H9 (cell line): ENCODE results near the gene ZNF362. TPM values are rescaled to one million over a fixed set of nuclear protein-coding genes. Genes with fewer than 3 reads are reported as not detected.
A peak's percentile ranks its signal among the peaks of the same experiment; 100 is the strongest.

Experiments used
- DNase-seq: peaks from one replicate; pipeline ENCODE4 v3.0.0-alpha.2; 2017
- H2AFZ ChIP-seq: one replicate; pipeline ENCODE4 v1.6.1; 2013; ENCODE audit warnings: mild to moderate bottlenecking, low read length, control low read depth, moderate library complexity
- H2AK5ac ChIP-seq: 2 replicates; pipeline ENCODE4 v1.6.1; 2013; ENCODE audit warnings: low read length, control low read depth, mixed read lengths; ENCODE audit not compliant: insufficient read length
- H2BK120ac ChIP-seq: one replicate; pipeline ENCODE4 v1.6.1; 2013; ENCODE audit warnings: low read depth, mild to moderate bottlenecking, low read length, control low read depth, inconsistent platforms; ENCODE audit not compliant: poor library complexity, severe bottlenecking
- H2BK12ac ChIP-seq: 2 replicates; pipeline ENCODE4 v1.6.1; 2013; ENCODE audit warnings: low read length, control low read depth, mixed read lengths, low read depth; ENCODE audit not compliant: insufficient read length
- H2BK15ac ChIP-seq: 2 replicates; pipeline ENCODE4 v1.6.1; 2013; ENCODE audit warnings: low read depth, low read length, control low read depth
- H2BK20ac ChIP-seq: one replicate; pipeline ENCODE4 v1.6.1; 2013; ENCODE audit warnings: low read depth, mild to moderate bottlenecking, low read length, control low read depth, inconsistent platforms; ENCODE audit not compliant: poor library complexity, severe bottlenecking
- H2BK5ac ChIP-seq: 2 replicates; pipeline ENCODE4 v1.6.1; 2013; ENCODE audit warnings: low read length, control low read depth, mixed read lengths; ENCODE audit not compliant: insufficient read length
- H3K14ac ChIP-seq: 2 replicates; pipeline ENCODE4 v1.6.1; 2013; ENCODE audit warnings: low read length, control low read depth; ENCODE audit not compliant: insufficient read depth
- H3K18ac ChIP-seq: 2 replicates; pipeline ENCODE4 v1.6.1; 2013; ENCODE audit warnings: low read depth, mild to moderate bottlenecking, mixed read lengths, low read length, control low read depth; ENCODE audit not compliant: insufficient read length
- H3K23ac ChIP-seq: 2 replicates; pipeline ENCODE4 v1.6.1; 2013; ENCODE audit warnings: low read length, control low read depth, mixed read lengths, low read depth; ENCODE audit not compliant: insufficient read length
- H3K23me2 ChIP-seq: 2 replicates; pipeline ENCODE4 v1.6.1; 2013; ENCODE audit warnings: low read depth, mild to moderate bottlenecking, mixed read lengths, low read length, control low read depth; ENCODE audit not compliant: insufficient read length, poor library complexity, severe bottlenecking
- H3K27ac ChIP-seq: 2 replicates; pipeline ENCODE4 v1.5.1; 2013; ENCODE audit warnings: low read length, control low read depth, mixed read lengths, low read depth; ENCODE audit not compliant: insufficient read length
- H3K27me3 ChIP-seq: 2 replicates; pipeline ENCODE4 v1.6.1; 2013; ENCODE audit warnings: low read length, control low read depth, inconsistent platforms; ENCODE audit not compliant: insufficient read depth
- H3K4ac ChIP-seq: 2 replicates; pipeline ENCODE4 v1.6.1; 2013; ENCODE audit warnings: low read depth, mild to moderate bottlenecking, control low read depth, inconsistent platforms, low read length, moderate library complexity
- H3K4me1 ChIP-seq: 2 replicates; pipeline ENCODE4 v1.6.1; 2013; ENCODE audit warnings: low read length, control low read depth, inconsistent platforms; ENCODE audit not compliant: insufficient read depth
- H3K4me2 ChIP-seq: 2 replicates; pipeline ENCODE4 v1.6.1; 2013; ENCODE audit warnings: low read length, control low read depth, mixed read lengths; ENCODE audit not compliant: insufficient read length, insufficient read depth
- H3K56ac ChIP-seq: 2 replicates; pipeline ENCODE4 v1.6.1; 2013; ENCODE audit warnings: low read depth, mild to moderate bottlenecking, mixed read lengths, low read length, control low read depth; ENCODE audit not compliant: insufficient read length
- H3K79me1 ChIP-seq: 2 replicates; pipeline ENCODE4 v1.6.1; 2013; ENCODE audit warnings: low read depth, mild to moderate bottlenecking, moderate library complexity, low read length, control low read depth, inconsistent platforms; ENCODE audit not compliant: insufficient read depth, poor library complexity, severe bottlenecking
- H3K79me2 ChIP-seq: 2 replicates; pipeline ENCODE4 v1.6.1; 2013; ENCODE audit warnings: low read length, control low read depth, inconsistent platforms; ENCODE audit not compliant: insufficient read depth
- H3K9ac ChIP-seq: 2 replicates; pipeline ENCODE4 v1.6.1; 2013; ENCODE audit warnings: low read length, control low read depth, mixed read lengths; ENCODE audit not compliant: insufficient read length; ENCODE audit errors: extremely low read depth
- H3K9me3 ChIP-seq: one replicate; pipeline ENCODE4 v1.6.1; 2013; ENCODE audit warnings: low read depth, low read length, inconsistent platforms; ENCODE audit not compliant: control insufficient read depth
- H3T11ph ChIP-seq: one replicate; pipeline ENCODE4 v1.6.1; 2013; ENCODE audit warnings: mild to moderate bottlenecking, low read length, control low read depth, inconsistent platforms
- H4K20me1 ChIP-seq: one replicate; pipeline ENCODE4 v1.6.1; 2013; ENCODE audit not compliant: control insufficient read depth, insufficient read length, insufficient read depth
- H4K5ac ChIP-seq: 2 replicates; pipeline ENCODE4 v1.6.1; 2013; ENCODE audit warnings: low read depth, mild to moderate bottlenecking, mixed read lengths, low read length, control low read depth; ENCODE audit not compliant: insufficient read length
- H4K8ac ChIP-seq: replicated peaks from 2 replicates; pipeline ENCODE4 v1.6.1; 2013; ENCODE audit warnings: low read length, control low read depth, mixed read lengths, low read depth; ENCODE audit not compliant: insufficient read length
- H4K91ac ChIP-seq: 2 replicates; pipeline ENCODE4 v1.6.1; 2013; ENCODE audit warnings: low read depth, mild to moderate bottlenecking, moderate library complexity, mixed read lengths, low read length, control low read depth; ENCODE audit not compliant: insufficient read length
- H3K27ac Mint-ChIP-seq, 3 experiments: 2 replicates in 2 of 3; 3 replicates in 1 of 3; pipeline ENCODE4 v1.8.0; 2020 to 2021; ENCODE audit warnings: mixed read lengths in 3 of 3, mild to moderate bottlenecking in 1 of 3, moderate library complexity in 1 of 3
- H3K27me3 Mint-ChIP-seq: 2 replicates; pipeline ENCODE4 v1.8.0; 2021; ENCODE audit warnings: low read depth, mild to moderate bottlenecking, moderate library complexity, mixed read lengths
- H3K36me3 Mint-ChIP-seq, 3 experiments: 2 replicates in 2 of 3; 3 replicates in 1 of 3; pipeline ENCODE4 v1.8.0; 2020 to 2021; ENCODE audit warnings: low read depth in 3 of 3, mixed read lengths in 3 of 3; ENCODE audit not compliant: insufficient read depth in 1 of 3
- H3K4me1 Mint-ChIP-seq, 2 experiments: 2 replicates each; pipeline ENCODE4 v1.8.0; 2020; ENCODE audit warnings: mixed read lengths in 2 of 2
- H3K4me3 Mint-ChIP-seq, 2 experiments: 2 replicates in 1 of 2; 3 replicates in 1 of 2; pipeline ENCODE4 v1.8.0; 2020 to 2021; ENCODE audit warnings: mild to moderate bottlenecking in 2 of 2, mixed read lengths in 2 of 2, moderate library complexity in 1 of 2
- H3K9me3 Mint-ChIP-seq, 2 experiments: 2 replicates in 1 of 2; 3 replicates in 1 of 2; pipeline ENCODE4 v1.8.0; 2020; ENCODE audit warnings: mild to moderate bottlenecking in 2 of 2, mixed read lengths in 2 of 2, moderate library complexity in 1 of 2
- CTCF ChIP-seq: fragments of 200-600 bp; sonication (generic); conservative IDR thresholded peaks from 3 replicates; pipeline ENCODE4 v1.8.0; 2021; ENCODE audit warnings: antibody characterized with exemption, mild to moderate bottlenecking
- WGBS: extraction: QIAGEN DNeasy Blood & Tissue Kit; methylation state at CpG from one replicate; pipeline ENCODE4 v1.1.7; 2013; ENCODE audit warnings: missing lambda C conversion rate, low lambda C conversion rate, mixed read lengths; ENCODE audit not compliant: insufficient read length; ENCODE audit errors: extremely low coverage; 5-methylcytosine and 5-hydroxymethylcytosine counted together
- total RNA-seq: library from RNA; stranded (reverse); gene quantifications from 2 replicates; pipeline ENCODE4 v1.2.1, GENCODE V29; 2021

ZNF362 gene
- total RNA-seq, 1 experiment from 2014 or later = 18.7 TPM

- Histone ChIP-seq H3K4me2 (no peak overlapping the region), H4K8ac (no peak overlapping the region), H3K4me1 (peaks cover 3% of the 10 kb centered on the region; the same call in 1 of the 2 replicates), H4K5ac (no peak overlapping the region), H2BK20ac (no peak overlapping the region), H3K9me3 (no peaks in the 10 kb centered on the region), H4K91ac (no peak overlapping the region), H2BK5ac (no peak overlapping the region), H3K23me2 (no peaks in the 10 kb centered on the region), H4K20me1 (no peaks in the 10 kb centered on the region), H3K14ac (no peak overlapping the region), H3K27me3 (no peaks in the 10 kb centered on the region), H3K9ac (no peak overlapping the region), H2BK120ac (no peak overlapping the region), H2AFZ (no peak overlapping the region), H2BK15ac (no peak overlapping the region), H3T11ph (no peak overlapping the region), H2AK5ac (no peak overlapping the region), H2BK12ac (no peak overlapping the region), H3K79me2 (no peaks in the 10 kb centered on the region; the same call in 1 of the 2 replicates), H3K79me1 (peaks cover 4% of the 10 kb centered on the region), H3K4ac (no peak overlapping the region), H3K18ac (no peak overlapping the region), H3K27ac (no peak overlapping the region), H3K23ac (no peak overlapping the region), H3K56ac (no peak overlapping the region)
- Mint-ChIP-seq H3K4me3 (no peak overlapping the region), H3K27me3 (no peaks in the 10 kb centered on the region), H3K9me3 (no peaks in the 10 kb centered on the region), H3K4me1 (peaks cover 27 to 29% of the 10 kb centered on the region in 2 experiments), H3K27ac (peak overlapping the region in 1 of 3 experiments; percentile 15; a peak in 1 of 7 replicates), H3K36me3 (peaks cover 0 to 19% (median 6%) of the 10 kb centered on the region in 3 experiments; a peak in 5 of 7 replicates)
- WGBS = no CpG with 5 or more reads among the region's 5 CpGs
- DNase-seq = no peak
- TF ChIP-seq CTCF = no peak
These were observed 7.7 kb downstream of the ZNF362 start for GRCh38 chr1:33263890-33264504.
